ENCODE measurements around the gene CD300LD.

- TF ChIP-seq CTCF (IDR thresholded peaks at IDR 0.05): no peak
- no peak for TF ChIP-seq EP300 (IDR thresholded peaks at IDR 0.05)
- TF ChIP-seq POLR2A (IDR thresholded peaks at IDR 0.05; ENCODE audit: low read depth): no peak
Measured at GRCh38 chr17:74543891-74544760, 48.0 kb downstream of the CD300LD start.
